Natural killer cell (primary cell): ENCODE measurements around the gene ZNF366. TPM values are rescaled to one million over a fixed set of nuclear protein-coding genes. Genes with fewer than 3 reads are reported as not detected.

Experiments
- ATAC-seq, 3 donors: fragments of 150-1000 bp in 2 of 3; fragments of 200-7000 bp in 1 of 3; cut with Tn5 transposase; 1 replicate in 1 of 3; 2 replicates in 2 of 3; pipeline ENCODE4 v1.10.0; 2021; ENCODE audit warnings: mild to moderate bottlenecking in 2 of 3, moderate library complexity in 2 of 3
- DNase-seq, 2 donors: peaks; one replicate each; pipeline versions ENCODE4 v3.0.0 to v3.0.0-alpha.2; 2013 to 2021; ENCODE audit warnings: mixed read lengths in 1 of 2
- H3K27ac ChIP-seq: one replicate; pipeline ENCODE4 v1.5.1; 2013; ENCODE audit warnings: mild to moderate bottlenecking, low read length
- H3K27me3 ChIP-seq: one replicate; pipeline ENCODE4 v1.6.1; 2013; ENCODE audit warnings: low read length; ENCODE audit not compliant: control insufficient read depth, insufficient read depth
- H3K36me3 ChIP-seq: one replicate; pipeline ENCODE4 v1.6.1; 2013; ENCODE audit warnings: low read length; ENCODE audit not compliant: control insufficient read depth, insufficient read depth
- H3K4me1 ChIP-seq: one replicate; pipeline ENCODE4 v1.6.1; 2013; ENCODE audit warnings: low read length; ENCODE audit not compliant: control insufficient read depth, insufficient read depth
- H3K4me3 ChIP-seq: one replicate; pipeline ENCODE4 v1.5.1; 2013; ENCODE audit warnings: low read length
- H3K9me3 ChIP-seq: one replicate; pipeline ENCODE4 v1.6.1; 2013; ENCODE audit warnings: low read length; ENCODE audit not compliant: control insufficient read depth, insufficient read depth
- H3K27ac Mint-ChIP-seq, 2 donors: one replicate each; pipeline ENCODE4 v1.8.0; 2022; ENCODE audit warnings: mild to moderate bottlenecking in 2 of 2, mixed read lengths in 2 of 2, moderate library complexity in 1 of 2
- H3K27me3 Mint-ChIP-seq, 2 donors: one replicate each; pipeline ENCODE4 v1.8.0; 2022; ENCODE audit warnings: low read depth in 2 of 2, mixed read lengths in 2 of 2
- H3K36me3 Mint-ChIP-seq: one replicate; pipeline ENCODE4 v1.8.0; 2022; ENCODE audit warnings: mixed read lengths
- H3K4me1 Mint-ChIP-seq, 2 donors: one replicate each; pipeline ENCODE4 v1.8.0; 2022; ENCODE audit warnings: mixed read lengths in 2 of 2
- H3K4me3 Mint-ChIP-seq: one replicate; pipeline ENCODE4 v1.8.0; 2022; ENCODE audit warnings: mild to moderate bottlenecking, moderate library complexity, mixed read lengths
- H3K9me3 Mint-ChIP-seq, 2 donors: one replicate each; pipeline ENCODE4 v1.8.0; 2022; ENCODE audit warnings: mixed read lengths in 2 of 2
- WGBS: methylation state at CpG from one replicate; pipeline ENCODE4 v1.1.7; 2013; ENCODE audit warnings: missing lambda C conversion rate; ENCODE audit not compliant: insufficient coverage; 5-methylcytosine and 5-hydroxymethylcytosine counted together
- intact Hi-C: fragments of 100-400 bp; cut with micrococcal nuclease; formaldehyde crosslinking; loops from one replicate; pipeline ENCODE4 v1.14.2; 2022
- total RNA-seq, 4 donors: library from RNA; stranded (reverse); fragments of 120-200 nt in 1 of 4; gene quantifications; one replicate each; pipeline versions ENCODE4 v1.2.3 to v1.2.4, GENCODE V29; 2013 to 2022
- TF ChIP-seq, protein P1 (sequence below): fragments of 200-600 bp; IDR thresholded peaks from one replicate; pipeline ENCODE4 v1.8.0; 2022; ENCODE audit warnings: antibody characterized with exemption

Gene ZNF366
- total RNA-seq, 3 donors from 2014 or later (not counting 1 experiment from before 2014, with no cell fraction given): 0.54 TPM; not detected in 2

DNA sequence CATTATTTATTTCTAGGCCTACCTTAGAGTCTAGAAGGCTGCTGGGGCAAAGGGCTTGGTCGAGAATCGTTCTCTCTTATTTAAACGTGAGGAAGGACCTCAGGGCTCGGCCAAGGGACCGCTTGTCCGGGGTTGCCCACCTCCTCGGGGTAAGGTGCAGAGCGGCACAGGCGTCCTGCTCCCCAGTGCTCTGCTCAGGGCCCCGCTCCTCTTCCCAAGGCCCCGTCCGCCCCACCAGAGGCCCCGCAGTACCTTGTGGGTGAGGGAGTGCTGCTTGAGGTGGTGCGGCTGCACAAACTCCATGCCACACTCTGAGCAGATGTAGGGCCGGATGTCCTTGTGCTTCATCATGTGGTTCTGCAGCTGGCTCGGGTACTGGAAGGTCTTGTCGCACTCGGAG is 47.3 kb downstream of the ZNF366 start:
- Mint-ChIP-seq H3K27me3 (peaks cover 0 to 10% of the 10 kb centered on the region in 2 donors), H3K36me3 (no peaks in the 10 kb centered on the region), H3K4me1 (no peaks in the 10 kb centered on the region), H3K27ac (no peak overlapping the region), H3K9me3 (no peaks in the 10 kb centered on the region), H3K4me3 (no peak overlapping the region)
- Histone ChIP-seq H3K4me1 (no peaks in the 10 kb centered on the region), H3K27ac (no peak overlapping the region), H3K9me3 (no peaks in the 10 kb centered on the region), H3K27me3 (no peaks in the 10 kb centered on the region), H3K4me3 (no peak overlapping the region), H3K36me3 (no peaks in the 10 kb centered on the region)
- intact Hi-C loops: no loop called here
- 95% methylated on average over 18 of the region's 18 CpGs for WGBS
- DNase-seq: no peak
- TF ChIP-seq, protein P1, sequence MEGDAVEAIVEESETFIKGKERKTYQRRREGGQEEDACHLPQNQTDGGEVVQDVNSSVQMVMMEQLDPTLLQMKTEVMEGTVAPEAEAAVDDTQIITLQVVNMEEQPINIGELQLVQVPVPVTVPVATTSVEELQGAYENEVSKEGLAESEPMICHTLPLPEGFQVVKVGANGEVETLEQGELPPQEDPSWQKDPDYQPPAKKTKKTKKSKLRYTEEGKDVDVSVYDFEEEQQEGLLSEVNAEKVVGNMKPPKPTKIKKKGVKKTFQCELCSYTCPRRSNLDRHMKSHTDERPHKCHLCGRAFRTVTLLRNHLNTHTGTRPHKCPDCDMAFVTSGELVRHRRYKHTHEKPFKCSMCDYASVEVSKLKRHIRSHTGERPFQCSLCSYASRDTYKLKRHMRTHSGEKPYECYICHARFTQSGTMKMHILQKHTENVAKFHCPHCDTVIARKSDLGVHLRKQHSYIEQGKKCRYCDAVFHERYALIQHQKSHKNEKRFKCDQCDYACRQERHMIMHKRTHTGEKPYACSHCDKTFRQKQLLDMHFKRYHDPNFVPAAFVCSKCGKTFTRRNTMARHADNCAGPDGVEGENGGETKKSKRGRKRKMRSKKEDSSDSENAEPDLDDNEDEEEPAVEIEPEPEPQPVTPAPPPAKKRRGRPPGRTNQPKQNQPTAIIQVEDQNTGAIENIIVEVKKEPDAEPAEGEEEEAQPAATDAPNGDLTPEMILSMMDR: no peak
- no peak for ATAC-seq

GRCh38 chr5:72459089-72459661 is 48.0 kb downstream of the ZNF366 start:
- no peak overlapping the region for H3K27ac ChIP-seq
- Mint-ChIP-seq H3K27me3 (peaks cover 0 to 10% of the 10 kb centered on the region in 2 donors), H3K9me3 (no peaks in the 10 kb centered on the region), H3K4me3 (no peak overlapping the region), H3K4me1 (no peaks in the 10 kb centered on the region), H3K36me3 (no peaks in the 10 kb centered on the region), H3K27ac (no peak overlapping the region)
- intact Hi-C loops: no loop called here
- H3K4me3 ChIP-seq: no peak overlapping the region
- no peak for DNase-seq
- no peaks in the 10 kb centered on the region for H3K36me3 ChIP-seq
- no peaks in the 10 kb centered on the region for H3K9me3 ChIP-seq
- TF ChIP-seq, protein P1: no peak
- H3K27me3 ChIP-seq: no peaks in the 10 kb centered on the region
- ATAC-seq: no peak
- WGBS: 20% methylated on average over 5 of the region's 5 CpGs
- H3K4me1 ChIP-seq: no peaks in the 10 kb centered on the region

GRCh38 chr5:72458407-72458806 is 48.8 kb downstream of the ZNF366 start:
- no peak overlapping the region for H3K27ac ChIP-seq
- Mint-ChIP-seq H3K27me3 (peaks cover 0 to 9% of the 10 kb centered on the region in 2 donors), H3K9me3 (no peaks in the 10 kb centered on the region), H3K27ac (no peak overlapping the region), H3K4me3 (no peak overlapping the region), H3K36me3 (no peaks in the 10 kb centered on the region), H3K4me1 (no peaks in the 10 kb centered on the region)
- no peak overlapping the region for H3K4me3 ChIP-seq
- ATAC-seq (no peak), DNase-seq (no peak)
- TF ChIP-seq, protein P1: no peak
- H3K36me3 ChIP-seq: no peaks in the 10 kb centered on the region
- no peaks in the 10 kb centered on the region for H3K27me3 ChIP-seq
- H3K4me1 ChIP-seq: no peaks in the 10 kb centered on the region
- H3K9me3 ChIP-seq: no peaks in the 10 kb centered on the region
- intact Hi-C loops: no loop called here
- WGBS: 56% methylated on average over 3 of the region's 3 CpGs

DNA sequence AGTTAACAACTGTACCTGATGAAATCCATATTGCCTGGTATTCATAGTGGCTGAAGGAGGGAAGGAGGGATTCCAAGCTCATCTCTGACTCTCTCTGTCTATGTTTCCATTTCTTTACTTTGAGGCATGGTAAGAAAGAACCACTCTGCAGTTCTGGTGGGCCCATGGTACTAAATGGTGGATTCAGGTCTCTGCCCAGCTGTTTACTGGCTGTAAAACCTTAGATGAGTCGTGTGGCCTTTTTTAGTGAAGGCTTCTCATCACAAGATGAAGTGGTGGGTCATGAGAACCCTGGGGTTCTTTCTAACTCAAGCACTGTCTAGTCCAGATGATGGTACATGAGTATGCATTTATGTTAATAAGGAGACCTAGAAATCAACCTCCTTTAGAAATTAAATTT is 49.7 kb downstream of the ZNF366 start:
- H3K9me3 ChIP-seq: no peaks in the 10 kb centered on the region
- no peaks in the 10 kb centered on the region for H3K36me3 ChIP-seq
- H3K27ac Mint-ChIP-seq: no peak overlapping the region
- 100% methylated on average over 1 of the region's 1 CpG for whole genome bisulfite sequencing
- no peaks in the 10 kb centered on the region for H3K9me3 Mint-ChIP-seq
- H3K36me3 Mint-ChIP-seq: no peaks in the 10 kb centered on the region
- H3K4me3 Mint-ChIP-seq: no peak overlapping the region
- ATAC-seq (no peak), DNase-seq (no peak)
- H3K4me3 ChIP-seq: no peak overlapping the region
- intact Hi-C loops: no loop called here
- no peaks in the 10 kb centered on the region for H3K4me1 Mint-ChIP-seq
- TF ChIP-seq, protein P1: no peak
- no peaks in the 10 kb centered on the region for H3K27me3 ChIP-seq
- H3K27me3 Mint-ChIP-seq: no peaks in the 10 kb centered on the region
- H3K4me1 ChIP-seq: peaks cover under 1% of the 10 kb centered on the region
- H3K27ac ChIP-seq: no peak overlapping the region
